Kidney epithelial cell (primary cell): Measurements from ENCODE around the gene CACUL1. TPM values are rescaled to one million over a fixed set of nuclear protein-coding genes. Genes with fewer than 3 reads are reported as not detected.

Experiments
- DNase-seq: peaks from one replicate; pipeline ENCODE4 v3.0.0-alpha.2; 2010; ENCODE audit warnings: low read depth
- H3K27me3 ChIP-seq: 2 replicates; pipeline ENCODE4 v1.6.0; 2011; ENCODE audit warnings: low read length; ENCODE audit not compliant: control insufficient read depth, insufficient read depth
- H3K36me3 ChIP-seq: 2 replicates; pipeline ENCODE4 v1.5.1; 2011; ENCODE audit warnings: low read length; ENCODE audit not compliant: control insufficient read depth, insufficient read depth
- H3K4me3 ChIP-seq: 2 replicates; pipeline ENCODE4 v1.5.1; 2011; ENCODE audit warnings: low read depth, mild to moderate bottlenecking, control low read depth, low read length
- CTCF ChIP-seq: IDR thresholded peaks from 2 replicates; pipeline ENCODE4 v1.5.1; 2011; ENCODE audit warnings: mild to moderate bottlenecking, moderate library complexity, low read length, control low read depth, inconsistent platforms; ENCODE audit not compliant: insufficient read depth, poor library complexity, severe bottlenecking
- total RNA-seq: library from RNA; depleted of rRNA; stranded (reverse); fragments of >200 nt; gene quantifications from 2 replicates; pipeline ENCODE4 v1.2.3, GENCODE V29; 2015

Gene CACUL1
- total RNA-seq, 1 donor from 2014 or later = 34.1 TPM

- TF ChIP-seq CTCF = no peak
- peaks cover under 1% of the 10 kb centered on the region for H3K36me3 ChIP-seq
- H3K4me3 ChIP-seq = no peak overlapping the region
- no peak for DNase-seq
- H3K27me3 ChIP-seq = no peaks in the 10 kb centered on the region
Measured at GRCh38 chr10:118687472-118687871, 67.3 kb downstream of the CACUL1 start.

GRCh38 chr10:118682533-118682932 lies 72.2 kb downstream of the CACUL1 start:
- Histone ChIP-seq H3K27me3 (no peaks in the 10 kb centered on the region), H3K4me3 (no peak overlapping the region), H3K36me3 (peaks cover 1% of the 10 kb centered on the region)
- no peak for DNase-seq
- no peak for TF ChIP-seq CTCF

GRCh38 chr10:118680197-118680596 lies 74.6 kb downstream of the CACUL1 start:
- peaks cover 1% of the 10 kb centered on the region for H3K36me3 ChIP-seq
- DNase-seq = no peak
- no peak for TF ChIP-seq CTCF
- H3K27me3 ChIP-seq = no peaks in the 10 kb centered on the region
- H3K4me3 ChIP-seq = no peak overlapping the region

GRCh38 chr10:118674226-118674919 lies 80.4 kb downstream of the CACUL1 start:
- TF ChIP-seq CTCF = no peak

DNA sequence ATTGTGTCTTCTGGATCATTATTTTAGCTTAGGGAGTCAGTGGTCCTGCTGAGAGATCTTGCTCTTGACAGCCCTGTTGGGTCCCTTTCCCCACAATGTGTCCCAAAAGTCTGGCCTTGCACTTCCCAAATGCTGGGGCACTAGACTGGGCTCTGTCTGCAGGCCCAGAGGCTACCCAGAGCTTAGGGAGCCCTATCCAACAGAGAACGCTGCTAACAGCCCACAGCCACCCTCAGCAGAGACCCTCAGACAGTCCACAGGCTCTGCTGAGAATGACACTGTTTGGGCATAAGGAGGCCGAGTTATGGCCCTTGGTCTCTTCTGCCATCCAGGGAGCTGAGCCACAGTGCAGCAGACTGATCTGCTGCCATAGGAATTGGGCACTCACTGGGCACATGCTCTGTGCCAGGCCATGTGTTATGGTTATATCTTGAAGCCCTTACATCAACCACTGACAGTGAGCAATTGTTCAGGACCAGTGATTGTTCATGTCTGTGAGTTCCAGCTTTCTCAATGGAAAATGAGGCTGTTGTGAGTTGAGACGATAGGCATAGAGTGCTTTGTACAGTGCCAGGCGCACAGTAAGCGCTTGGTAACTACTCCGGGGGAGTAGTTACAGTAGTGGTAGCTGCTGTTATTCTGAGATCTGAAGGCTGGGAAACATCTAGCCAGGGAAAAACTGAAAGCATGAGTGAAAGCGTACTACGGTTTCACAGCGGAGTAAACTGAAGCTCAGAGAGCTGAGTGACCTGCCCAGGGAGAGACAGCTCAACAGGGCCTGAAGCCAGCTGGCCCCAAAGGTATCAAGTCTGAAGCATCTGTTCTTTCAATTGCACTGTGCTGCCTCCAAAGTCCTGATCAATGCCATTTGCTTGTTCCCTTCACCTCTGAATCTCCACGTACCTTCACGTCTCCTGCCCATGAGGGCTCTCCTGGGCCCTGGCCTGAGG lies 81.7 kb downstream of the CACUL1 start:
- H3K27me3 ChIP-seq = peaks cover 2% of the 10 kb centered on the region

More at GRCh38 chr10:118674226-118674919, 80.4 kb downstream of the CACUL1 start:
- H3K36me3 ChIP-seq = no peaks in the 10 kb centered on the region
- no peaks in the 10 kb centered on the region for H3K27me3 ChIP-seq
- no peak for DNase-seq
- H3K4me3 ChIP-seq = no peak overlapping the region

More for the DNA sequence above, 81.7 kb downstream of the CACUL1 start:
- no peak overlapping the region for H3K4me3 ChIP-seq
- H3K36me3 ChIP-seq = no peaks in the 10 kb centered on the region
- TF ChIP-seq CTCF = no peak
- DNase-seq = no peak
